HS-5 (cell line): Measurements from ENCODE around the gene LTBP1.
"Not testable (repeated sequence)": the region's sequence is repeated elsewhere in the genome, so short reads cannot be mapped to it uniquely, and the experiment has no call there.

ENCODE experiments used
- DNase-seq: peaks from one replicate; pipeline ENCODE4 v3.0.0-alpha.2; 2012; ENCODE audit warnings: low read depth

The LTBP1 gene

DNA sequence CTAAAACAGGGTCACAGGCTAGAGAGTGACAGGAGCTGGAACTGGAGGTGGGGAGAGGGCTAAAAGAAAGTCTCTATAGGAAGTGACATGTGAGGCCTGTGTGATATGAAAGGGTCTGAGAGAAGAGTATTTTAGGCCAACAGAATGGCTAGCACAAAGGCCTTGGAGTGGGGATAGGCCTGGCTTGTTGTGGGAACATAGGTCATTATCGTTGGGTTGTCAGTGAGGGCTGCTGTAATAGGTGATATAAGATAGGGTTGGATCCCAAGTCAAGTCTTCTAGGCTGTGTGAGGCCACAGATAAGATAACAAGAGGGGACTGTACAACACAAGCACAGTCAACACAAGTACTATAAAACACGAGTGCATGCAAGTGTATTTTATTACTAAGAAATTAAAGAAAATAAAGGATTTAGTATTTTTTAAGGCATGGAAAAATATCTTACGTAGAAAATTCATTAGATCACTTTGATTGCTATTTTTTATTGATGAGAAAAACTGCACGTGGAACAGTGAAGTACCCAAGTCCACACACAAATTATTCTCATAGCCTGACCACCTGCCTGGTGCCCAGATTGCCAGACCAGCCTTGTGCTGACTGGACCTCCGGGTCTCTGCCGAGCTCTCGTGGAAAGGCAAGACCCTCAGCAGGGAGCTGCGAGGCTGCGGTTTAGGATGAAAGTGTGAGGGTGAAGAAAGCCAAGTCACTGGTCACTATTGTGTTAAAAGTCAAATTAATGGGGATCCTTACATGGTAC lies 14.1 kb downstream of the LTBP1 start:
- no peak for DNase-seq

DNA sequence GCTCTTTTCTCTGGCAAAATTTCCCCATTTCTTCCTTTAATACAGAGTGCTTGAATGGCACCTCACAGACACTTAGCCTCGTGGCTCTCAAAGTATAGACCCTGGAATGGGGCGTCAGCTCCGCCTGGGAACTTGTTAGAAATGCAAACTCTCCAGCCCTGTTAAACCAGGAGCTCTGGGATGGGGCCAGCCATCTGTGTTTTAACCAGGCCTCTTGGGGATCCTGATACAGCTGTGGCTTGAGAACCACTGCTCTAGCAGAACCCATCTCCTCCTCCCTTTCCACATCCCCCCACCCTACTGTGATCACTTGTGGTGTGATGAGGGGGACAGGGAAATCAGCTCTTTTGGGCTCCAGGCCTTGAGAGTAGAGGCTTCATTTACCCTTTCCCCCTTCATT lies 15.9 kb downstream of the LTBP1 start:
- no peak for DNase-seq

DNA sequence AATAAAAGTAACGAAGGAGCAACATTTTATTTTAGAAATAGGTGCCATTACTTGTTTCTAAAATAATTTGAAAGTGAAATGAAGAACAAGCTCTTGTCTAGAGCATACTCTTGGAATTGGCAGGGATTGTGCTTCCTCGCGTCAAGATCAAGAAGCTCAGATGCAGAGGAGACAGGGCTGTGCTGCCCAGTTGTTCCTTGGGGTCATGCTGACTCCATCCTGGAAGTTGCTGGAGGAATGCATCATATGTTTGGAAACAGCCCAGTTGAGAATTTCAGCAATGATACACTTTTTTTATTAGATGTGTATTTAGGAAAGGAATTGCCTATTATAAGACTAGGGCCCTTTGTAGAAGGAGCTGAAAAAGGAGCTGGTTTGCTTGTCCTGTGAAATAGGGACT lies 17.2 kb downstream of the LTBP1 start:
- DNase-seq = no peak

DNA sequence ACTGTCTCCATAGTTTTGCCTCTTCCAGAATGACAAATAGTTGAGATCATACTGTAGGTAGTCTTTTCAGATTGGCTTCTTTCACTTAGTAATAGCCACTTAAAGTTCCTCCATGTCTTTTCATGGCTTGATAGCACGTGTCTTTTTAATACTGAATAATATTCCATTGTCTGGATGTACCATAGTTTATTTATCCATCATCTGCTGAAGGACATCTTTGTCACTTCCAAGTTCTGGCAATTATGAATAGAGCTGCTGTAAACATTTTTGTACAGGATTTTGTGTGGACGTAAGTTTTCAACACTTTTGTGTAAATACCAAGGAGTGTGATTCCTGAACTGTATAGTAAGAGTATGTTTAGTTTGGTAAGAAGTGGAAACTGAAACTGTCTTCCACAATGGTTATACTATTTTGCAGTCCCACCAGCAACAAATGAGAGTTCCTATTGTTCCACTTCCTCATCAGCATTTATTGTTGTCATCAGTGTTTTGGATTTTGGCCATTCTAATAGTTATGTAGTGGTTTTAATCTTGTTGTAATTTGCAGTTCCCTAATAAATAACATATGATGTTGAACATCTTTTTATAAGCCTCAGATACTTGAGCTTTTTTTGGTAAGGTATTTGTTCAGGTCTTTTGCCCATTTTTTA lies 18.9 kb downstream of the LTBP1 start:
- DNase-seq = no peak

DNA sequence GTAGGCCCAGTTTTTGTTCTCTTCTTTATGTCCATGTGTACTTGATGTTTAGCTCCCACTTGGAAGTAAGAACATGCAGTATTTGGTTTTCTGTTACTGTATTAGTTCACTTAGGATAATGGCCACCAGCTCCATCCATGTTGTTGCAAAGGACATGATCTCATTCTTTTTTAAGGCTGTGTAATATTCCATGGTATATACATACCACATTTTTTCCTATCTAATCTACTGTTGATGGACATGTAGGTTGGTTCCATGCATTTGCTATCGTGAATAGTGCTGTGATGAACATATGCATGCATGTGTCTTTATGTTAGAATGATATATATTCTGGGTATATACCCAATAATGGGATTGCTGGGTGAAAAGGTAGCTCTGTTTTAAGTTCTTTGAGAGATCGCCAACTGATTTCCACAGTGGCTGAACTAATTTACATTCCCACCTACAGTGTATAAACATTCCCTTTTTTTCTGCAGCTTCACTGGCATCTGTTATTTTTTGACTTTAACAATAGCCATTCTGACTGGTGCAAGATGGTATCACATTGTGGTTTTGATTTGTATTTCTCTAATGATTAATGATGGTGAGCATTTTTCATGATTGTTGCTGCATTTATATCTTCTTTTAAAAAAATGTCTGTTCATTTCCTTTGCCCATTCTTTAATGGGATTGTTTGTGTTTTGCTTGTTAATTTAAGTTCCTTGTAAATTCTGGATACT lies 22.9 kb downstream of the LTBP1 start:
- DNase-seq = no peak

DNA sequence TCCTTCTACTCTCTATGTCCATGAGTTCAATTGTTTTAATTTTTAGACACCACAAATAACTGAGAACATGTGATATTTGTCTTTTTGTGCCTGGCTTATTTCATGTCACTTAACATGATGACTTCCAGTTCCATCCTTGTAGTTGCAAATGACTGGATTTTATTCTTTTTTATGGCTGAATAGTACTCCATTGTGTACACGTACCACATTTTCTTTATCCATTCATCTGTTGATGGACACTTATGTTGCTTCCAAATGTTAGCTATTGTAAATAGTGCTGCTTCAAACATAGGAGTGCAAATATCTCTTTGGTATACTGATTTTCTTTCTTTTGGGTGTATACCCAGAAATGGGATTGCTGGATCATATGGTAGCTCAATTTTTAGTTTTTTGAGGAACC lies 27.0 kb downstream of the LTBP1 start:
- not testable (repeated sequence) for DNase-seq

DNA sequence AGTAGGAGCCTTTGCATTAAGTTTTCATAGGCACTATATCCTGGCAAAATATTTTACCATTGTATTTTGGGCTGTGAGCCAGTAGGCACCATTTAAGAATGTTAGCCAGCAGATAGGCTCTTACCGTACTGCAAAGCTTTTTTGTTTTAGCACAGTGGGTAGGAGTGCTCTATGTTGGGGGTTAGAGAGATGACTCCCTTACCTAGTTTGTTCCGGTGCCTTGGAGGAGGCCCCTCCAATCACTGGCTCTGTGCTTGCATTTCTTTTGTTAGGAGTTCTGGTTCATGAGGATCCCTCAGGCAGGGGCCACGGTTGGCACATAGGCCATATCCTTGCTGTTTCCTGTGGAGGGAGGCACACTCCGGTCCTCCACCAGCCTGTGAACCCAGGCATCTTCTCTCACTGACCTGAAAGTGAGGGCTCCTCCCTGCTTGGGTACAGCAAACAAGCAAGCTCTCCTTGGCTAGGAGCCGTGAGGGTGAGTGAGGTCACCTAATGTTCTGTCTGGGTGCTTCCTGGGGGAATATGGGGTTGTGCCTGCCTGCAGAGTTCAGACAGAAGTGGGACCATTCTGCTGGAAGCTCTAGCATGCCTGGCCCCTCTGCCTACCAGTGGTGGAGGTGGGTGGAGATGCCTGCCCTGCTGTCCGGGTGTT lies 29.8 kb downstream of the LTBP1 start:
- no peak for DNase-seq

DNA sequence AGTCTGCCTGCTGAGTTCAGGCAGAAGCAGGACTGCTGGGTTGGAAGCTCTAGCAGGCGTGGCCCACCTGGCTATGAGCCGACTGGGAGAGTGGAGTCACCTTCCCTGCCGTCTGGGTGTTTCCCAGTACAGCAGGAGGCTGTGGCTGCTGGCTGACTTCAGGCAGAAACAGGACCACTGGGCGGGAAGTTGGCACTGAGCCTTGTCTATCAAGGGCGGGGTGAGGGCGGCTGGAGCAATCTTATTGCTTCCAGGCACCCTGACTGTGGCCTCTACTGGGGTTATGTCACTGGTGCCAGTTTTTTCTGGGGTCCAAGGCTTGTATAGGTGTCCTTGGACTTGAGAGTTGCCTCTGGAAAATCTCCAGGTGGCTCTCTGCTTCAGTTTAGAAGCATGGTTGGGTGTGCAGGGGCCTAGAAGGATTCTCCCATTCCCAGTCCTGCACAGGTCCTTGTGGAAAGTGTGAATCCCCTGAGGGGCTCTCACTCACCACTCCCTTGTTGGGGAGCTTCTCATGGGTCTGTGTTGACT lies 30.5 kb downstream of the LTBP1 start:
- no peak for DNase-seq

DNA sequence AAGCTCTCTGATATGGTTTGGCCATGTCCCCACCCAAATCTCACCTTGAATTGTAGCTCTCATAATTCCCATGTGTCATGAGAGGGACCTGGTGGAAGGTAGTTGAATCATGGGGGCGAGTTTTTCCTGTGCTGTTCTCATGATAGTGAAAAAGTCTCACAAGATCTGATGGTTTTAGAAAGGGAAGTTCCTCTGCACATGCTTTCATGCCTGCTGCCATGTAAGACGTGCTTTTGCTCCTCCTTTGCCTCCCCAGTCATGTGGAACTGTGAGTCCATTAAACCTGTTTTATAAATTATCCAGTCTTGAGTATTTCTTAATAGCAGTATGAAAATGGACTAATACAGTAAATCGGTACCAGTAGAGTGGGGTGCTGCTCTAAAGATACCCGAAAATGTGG lies 34.9 kb downstream of the LTBP1 start:
- DNase-seq = no peak

DNA sequence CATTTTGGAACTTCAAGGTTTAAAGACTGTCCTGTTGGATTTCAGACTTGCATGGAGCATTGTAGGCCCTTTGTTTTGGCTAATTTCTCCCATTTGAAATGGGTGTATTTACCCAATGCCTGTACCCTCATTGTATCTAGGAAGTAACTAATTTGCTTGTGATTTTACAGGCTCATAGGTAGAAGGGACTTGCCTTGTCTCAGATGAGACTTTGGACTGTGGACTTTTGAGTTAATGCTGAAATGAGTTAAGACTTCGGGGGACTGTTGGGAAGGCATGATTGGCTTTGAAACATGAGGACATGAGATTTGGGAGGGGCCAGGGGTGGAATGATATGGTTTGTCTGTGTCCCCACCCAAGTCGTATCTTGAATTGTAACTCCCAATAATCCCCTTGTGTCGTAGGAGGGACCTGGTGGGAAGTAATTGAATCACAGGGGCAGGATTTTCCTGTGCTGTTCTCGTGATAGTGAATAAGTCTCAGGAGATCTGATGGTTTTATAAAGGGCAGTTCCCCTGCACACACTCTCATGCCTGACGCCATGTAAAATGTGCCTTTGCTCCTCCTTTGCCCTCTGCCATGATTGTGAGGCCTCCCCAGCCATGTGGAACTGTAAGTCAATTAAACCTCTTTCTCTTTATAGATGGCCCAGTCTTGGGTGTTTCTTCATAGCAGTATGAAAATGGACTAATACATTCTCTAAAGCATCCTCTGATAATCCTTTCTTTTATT lies 36.6 kb downstream of the LTBP1 start:
- not testable (repeated sequence) for DNase-seq

DNA sequence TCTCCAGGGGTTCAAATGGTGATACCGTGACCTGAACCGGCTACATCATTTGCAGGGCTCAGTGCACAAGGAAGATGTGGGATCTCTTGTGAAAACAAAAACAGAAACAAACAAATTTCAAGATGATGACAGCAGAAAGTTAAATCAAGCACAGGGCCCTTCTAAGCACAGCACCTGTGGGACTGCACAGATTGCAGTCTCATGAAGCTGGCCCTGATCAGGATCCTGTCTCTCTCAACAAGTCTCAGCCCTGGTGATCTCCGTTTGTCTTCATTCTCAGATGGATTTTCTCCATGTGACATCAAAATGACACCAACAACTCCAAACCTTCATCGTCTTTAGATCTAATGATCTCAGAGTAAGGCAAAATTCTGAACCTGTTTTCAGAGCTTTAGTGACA lies 39.7 kb downstream of the LTBP1 start:
- DNase-seq = no peak

DNA sequence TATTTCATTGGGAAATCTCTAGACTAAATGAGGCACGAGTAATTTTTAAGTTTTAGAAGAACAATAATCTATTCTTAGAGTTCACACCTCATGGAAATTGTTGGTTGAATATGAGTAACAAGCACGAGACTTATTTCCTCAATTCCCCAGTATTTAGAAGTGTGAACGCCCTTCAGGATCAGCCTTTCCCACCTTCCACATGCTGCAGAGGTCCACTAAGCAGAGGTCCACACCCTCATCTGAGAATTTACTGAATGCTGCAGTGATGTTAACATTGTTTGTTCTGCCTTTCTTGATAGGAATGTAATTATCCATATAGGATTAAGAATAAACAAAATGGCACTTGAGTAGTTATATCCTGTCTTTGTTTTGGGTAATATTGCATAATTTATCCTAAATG lies 41.8 kb downstream of the LTBP1 start:
- no peak for DNase-seq

DNA sequence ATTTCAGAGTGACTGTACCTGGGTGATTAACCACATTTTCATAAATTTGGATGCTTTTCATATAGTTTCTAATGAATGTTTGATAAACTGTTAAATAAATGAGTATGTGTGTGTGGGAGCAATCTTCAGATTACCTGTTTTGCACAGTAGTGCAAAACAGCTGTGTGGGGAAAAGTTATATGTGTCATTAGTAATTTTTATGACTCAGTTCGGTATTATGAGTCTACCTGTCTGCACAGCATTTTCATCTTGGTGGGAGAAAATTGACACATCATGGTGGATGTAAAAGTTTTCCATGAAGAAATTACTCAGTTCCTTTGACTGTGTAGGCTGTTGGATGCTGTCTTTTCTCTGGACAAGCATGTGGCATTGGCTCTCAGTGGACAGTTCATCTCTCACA lies 43.8 kb downstream of the LTBP1 start:
- no peak for DNase-seq

DNA sequence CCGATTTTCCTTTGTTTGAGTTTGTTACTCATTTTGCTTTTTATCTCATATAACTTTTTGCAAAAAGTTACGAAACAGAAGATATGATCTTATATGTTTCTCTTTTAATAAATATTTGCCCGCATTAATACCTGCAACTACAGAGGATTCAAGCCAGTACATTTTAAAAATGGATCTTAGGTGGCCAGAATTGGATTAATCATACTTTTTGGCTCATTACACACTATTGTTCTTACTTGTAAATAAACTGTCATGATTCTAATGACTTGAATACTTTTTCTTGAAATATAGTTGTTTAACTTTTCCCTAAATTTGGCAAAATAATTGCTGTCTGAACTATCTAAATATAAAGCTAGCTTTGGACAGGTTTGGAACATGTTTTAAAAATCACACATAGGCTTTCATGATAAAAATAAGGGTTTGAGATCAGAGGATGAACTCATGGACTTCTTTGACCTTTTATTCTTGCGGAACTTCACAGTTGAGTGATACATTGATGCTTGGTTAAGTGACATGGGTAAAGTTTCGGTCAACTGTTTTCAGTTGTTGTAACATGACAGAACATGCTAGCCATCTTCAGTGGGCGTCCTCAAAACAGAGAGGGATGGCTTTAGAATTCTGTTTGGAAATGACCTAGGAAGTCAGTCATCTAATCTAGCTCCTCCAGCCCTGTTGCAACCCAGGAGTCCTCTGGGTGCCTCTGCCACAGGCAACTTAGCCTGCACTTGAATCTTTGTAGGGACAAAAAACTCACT lies 44.5 kb downstream of the LTBP1 start:
- no peak for DNase-seq

DNA sequence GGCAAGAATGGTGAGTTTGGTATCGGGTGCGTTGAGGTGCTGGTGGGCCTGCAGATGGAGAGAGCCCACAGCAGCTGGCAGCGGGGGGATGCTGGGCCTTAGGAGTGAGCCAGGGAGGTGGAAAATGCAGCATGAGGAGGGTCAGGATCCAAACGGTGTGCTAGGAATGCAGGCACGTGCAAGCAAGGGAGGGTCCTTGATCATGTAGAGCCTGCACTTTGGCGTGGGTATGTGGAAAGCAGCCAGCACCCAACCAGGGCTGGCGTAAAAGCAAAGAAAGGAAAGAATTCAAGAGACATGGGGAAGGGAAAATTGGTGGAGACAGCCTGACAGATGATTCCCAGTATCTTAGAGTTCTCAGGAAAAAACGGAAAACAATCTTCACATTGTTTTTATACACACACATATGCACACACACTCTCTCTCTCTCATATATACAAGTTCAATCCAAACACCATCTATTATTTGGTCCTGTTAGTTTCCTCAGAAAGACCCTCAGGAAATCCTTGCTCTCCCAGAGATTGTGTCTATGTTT lies 46.3 kb downstream of the LTBP1 start:
- DNase-seq = no peak

DNA sequence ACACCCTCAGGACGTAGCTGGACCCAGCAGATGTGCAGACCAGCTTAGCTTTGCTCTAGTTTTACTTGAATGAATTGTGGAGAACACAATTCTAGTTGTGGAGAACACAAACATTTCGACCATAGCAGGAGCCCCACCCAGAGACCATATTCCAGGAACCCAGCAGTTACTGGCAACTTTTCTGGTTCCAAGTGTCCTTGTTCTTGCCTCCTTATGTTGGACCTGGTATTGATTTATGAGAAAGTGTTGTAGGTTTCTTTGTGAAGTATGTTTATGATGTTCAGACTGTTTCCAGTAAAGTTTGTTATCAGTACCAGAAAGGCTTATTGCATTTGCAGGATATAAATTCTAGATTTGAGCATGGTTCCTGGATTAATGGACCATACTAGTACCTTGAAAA lies 51.0 kb downstream of the LTBP1 start:
- DNase-seq = no peak

DNA sequence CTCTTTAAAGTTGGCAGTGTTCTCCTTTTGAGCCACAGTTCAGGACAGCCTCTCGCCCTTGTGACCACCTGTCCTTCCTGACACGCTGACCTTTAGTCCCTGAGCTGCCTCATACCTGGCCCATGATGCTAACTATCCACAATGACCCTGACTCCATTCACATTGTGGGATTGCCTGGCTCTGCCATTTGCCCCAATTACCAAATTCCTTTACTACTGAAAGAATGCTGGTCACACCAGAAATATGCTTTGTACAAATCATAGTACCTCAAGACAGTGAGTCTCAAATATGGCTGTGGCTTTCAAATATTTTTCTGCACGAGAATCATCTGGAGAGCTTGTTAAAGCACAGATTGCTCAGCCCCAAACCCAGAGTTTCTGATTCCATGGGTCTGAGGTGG lies 54.2 kb downstream of the LTBP1 start:
- DNase-seq = peak; percentile 24

DNA sequence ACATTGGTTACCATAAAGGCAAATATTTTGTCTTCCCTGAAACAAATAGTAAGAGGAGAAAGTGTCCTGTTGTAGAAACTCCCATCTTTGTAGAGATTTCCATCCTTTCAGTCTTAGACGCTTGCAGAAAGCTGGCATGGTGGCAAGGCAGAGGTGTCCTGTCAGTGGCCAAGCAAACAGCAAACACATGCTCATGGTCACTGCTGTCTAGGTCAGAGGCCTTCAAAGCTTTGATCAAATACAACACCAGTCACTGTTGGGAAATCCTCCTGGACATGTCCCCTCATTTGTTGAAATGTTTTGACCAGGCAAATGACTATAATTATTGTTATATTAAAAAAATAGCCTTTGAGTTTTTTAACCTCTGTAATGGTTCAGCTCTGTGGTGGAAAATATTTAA lies 55.1 kb downstream of the LTBP1 start:
- no peak for DNase-seq

DNA sequence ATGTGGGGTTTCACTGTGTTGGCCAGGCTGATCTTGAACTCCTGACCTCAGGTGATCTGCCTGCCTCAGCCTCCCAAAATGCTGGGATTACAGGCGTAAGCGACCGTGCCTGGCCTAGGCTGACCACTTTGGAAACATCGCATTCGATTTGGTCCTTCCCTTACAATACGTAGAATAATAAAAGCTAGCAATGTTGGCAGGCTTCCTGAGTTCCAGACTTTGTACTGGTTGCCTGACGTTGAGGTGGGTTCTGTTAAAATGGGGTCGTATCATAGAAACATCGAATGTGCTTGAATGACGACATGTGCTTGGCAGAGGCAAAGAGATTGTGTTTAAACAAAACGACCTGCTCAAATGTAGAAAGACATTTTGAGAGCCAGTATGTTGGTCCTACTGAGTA lies 56.1 kb downstream of the LTBP1 start:
- DNase-seq = no peak

DNA sequence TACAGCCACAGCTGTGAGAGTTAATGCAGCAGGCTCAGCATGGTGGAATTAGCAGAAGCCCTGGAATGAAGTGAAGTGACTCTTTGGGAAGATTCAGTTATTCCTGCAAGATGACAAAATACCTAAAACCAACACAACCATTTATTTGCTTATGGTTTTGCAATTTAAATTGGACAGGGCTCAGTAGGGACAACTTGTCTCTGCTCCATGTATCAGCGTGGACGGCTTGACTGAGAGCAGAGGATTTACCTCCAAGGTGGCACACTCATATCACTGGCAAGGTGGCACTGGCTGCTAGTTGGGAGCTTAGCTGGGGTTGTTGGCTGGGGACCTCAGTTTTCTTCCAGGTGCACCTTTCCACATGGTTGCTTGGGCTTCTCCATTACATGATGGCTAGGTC lies 58.3 kb downstream of the LTBP1 start:
- no peak for DNase-seq

DNA sequence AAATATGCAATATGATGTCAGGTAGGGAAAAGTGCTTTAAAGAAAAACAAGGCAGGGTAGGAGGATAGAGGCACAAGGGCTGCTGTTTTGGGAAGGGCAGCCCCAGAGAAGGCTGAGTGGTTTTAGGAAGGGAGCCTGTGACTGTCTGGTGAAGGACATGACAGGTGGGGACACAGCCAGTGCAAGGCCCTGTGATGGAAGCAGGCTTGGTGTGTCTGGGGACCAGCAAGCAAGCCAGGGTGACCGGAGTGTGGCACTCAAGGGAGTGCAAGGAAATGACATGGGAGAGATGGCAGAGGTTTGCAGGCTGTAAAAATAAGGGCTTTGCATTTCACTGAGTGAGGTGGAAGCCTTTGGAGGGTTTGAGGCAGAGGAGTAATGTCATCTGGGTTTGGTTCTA lies 62.0 kb downstream of the LTBP1 start:
- DNase-seq = no peak
